GM04504 (cell line): ENCODE data around the gene ATP6V1G3.
"Not testable (repeated sequence)": the region's sequence is repeated elsewhere in the genome, so short reads cannot be mapped to it uniquely, and the experiment has no call there.

Source experiments
- DNase-seq: peaks from one replicate; pipeline ENCODE4 v3.0.0-alpha.2; 2012; ENCODE audit warnings: low read depth

The ATP6V1G3 gene

DNA sequence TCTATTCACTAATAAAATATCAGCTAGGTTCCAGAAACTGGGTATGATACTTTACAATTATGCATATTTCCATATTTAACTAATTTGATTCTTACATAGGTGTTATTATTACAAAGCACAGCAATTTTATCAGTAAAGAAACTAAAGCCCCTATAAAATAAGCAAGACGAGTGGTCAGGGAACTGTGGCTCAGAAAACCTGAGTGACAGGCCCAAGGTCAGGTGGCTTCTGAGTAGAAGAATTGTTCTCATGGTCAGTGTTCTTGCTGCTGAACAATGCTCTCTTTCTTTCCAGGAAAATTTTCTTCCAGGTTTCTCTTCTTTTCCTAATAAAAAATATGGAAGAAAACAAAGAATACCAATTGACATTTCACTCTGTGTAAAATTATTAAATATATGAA is 2.2 kb upstream of the ATP6V1G3 start:
- no peak for DNase-seq

DNA sequence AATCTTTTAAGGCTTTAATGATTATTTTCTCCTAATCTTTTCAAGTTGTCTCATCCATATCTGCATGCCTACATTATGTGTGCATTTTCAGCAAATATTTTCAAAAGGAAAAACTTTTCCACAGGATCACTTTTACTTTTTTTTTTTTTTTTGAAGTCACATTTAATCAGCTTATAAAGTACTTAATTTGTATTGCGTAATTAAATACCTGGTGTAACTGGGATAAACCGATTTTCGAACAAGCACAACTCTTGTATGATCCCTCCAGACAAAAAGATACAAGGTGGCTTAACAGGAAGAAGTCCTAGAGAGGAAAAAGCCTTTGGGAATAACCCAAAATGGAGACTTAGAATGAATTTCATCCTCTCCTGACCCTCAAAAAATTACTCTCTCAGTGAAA is 1.3 kb upstream of the ATP6V1G3 start:
- DNase-seq, result no peak

DNA sequence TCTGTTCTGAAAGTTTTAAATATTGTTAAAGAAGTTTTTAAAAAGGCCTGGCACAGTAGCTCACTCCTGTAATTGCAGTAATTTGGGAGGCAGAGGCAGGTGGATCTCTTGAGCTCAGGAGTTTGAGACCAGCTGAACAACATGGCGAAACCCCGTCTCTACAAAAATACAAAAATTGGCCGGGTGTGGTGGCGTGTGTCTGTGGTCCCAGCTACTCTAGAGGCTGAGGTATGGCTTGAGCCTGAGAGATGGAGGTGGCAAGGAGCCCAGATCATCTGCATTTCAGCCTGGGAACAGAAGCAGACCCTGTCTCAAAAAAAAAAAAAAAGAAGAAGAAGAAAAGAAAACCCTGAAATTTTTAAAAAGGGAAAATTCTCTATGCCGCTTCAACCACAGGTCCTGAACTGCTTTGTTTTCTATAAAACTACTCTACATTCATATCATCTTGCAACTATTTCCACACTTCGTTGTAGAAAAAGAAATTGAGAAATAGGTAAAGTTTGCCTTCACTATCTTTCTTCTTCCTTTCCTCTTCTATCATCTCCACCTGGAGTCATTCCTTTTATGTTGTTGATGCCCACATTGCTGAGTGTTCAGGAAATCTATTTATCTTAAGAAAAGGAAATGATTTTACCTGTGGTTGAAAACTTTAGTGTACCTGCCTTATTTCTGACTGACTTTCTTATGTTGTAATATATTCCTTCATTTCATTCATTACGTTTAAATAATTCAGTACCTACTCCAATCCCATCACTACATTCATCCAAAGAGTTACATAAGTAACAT is 1.7 kb downstream of the ATP6V1G3 start:
- no peak for DNase-seq

- DNase-seq, result no peak
Observed at GRCh38 chr1:198535631-198536030, 4.8 kb downstream of the ATP6V1G3 start.

- DNase-seq, result no peak
Observed at GRCh38 chr1:198534548-198535418, 5.7 kb downstream of the ATP6V1G3 start.

DNA sequence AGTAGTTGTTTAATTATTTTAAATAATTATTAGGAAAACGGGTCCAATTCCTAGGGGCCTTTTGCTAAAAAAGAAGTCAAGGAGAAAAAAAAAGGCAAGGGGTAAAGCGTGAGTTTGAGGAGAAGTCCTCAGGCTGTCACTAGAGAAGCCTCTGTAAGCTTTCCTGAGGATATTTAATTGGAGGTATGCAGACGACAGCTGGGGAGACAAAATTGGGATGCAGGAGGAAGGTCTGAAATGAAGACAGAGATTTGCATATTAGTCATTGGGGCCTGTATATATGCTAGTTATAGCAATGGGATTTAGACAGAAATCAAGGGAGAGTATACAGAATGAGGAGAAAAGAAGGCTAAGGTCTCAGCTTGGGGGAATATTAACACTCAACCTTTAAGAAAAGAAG is 8.6 kb downstream of the ATP6V1G3 start:
- no peak for DNase-seq

- DNase-seq, result no peak
Observed at GRCh38 chr1:198530953-198531352, 9.5 kb downstream of the ATP6V1G3 start.

DNA sequence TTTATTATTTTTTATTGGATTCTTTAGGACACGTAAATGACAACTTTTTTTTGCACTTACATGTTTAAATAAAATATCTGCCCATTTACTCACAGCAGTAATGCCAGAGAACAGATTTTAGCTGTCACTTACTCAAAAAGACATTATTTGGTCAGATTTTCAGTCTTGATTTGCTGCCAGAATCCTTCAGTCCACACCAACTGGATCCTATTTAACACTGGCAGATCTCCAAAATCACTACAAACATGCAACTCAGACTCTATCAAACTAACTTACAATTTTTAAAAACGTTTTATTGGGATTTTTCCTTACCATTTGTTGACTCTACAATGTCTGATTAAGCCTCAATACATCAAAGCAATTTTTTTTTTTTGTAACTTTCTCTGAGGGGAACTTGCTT is 11.1 kb downstream of the ATP6V1G3 start:
- peak; percentile 75 for DNase-seq

DNA sequence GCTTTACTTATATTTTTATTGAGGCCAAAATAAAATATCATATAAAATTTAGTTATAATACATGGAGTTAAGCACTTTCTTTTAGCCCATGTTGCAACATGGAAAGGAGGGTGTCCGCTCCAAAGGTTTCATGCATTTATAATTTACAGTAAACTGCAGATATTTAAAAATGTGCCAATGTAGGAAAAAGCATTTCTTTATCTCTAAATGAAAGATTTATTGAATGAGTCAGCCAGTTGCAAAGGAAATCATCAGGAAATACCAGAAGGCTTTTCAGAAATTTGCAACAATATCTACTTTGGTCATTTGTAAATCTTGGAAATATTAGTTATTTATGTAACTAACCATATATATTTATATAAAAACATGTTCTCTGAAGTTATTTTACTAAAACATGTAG is 12.1 kb downstream of the ATP6V1G3 start:
- DNase-seq, result peak; percentile 28

DNA sequence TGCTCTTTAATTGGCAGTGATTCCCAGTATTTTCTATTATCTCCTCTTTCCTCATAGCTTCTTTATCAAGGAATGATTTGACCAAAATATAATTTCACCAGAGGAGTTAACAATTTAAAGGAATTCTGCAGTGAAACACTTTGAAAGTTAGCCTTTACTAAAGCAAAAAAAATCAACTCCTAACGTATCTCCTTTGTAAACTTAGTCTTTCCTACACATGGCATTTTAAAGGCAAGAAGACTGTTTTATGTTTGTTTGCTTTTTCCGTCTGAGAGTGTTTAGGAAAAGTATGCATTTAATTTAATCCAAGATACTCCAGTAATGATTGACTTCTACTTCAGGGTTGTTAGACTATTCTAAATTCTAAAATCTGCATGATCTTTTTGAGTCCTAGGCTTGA is 15.9 kb downstream of the ATP6V1G3 start:
- DNase-seq, result no peak

- not testable (repeated sequence) for DNase-seq
Observed at GRCh38 chr1:198524127-198524526, 16.4 kb downstream of the ATP6V1G3 start.

DNA sequence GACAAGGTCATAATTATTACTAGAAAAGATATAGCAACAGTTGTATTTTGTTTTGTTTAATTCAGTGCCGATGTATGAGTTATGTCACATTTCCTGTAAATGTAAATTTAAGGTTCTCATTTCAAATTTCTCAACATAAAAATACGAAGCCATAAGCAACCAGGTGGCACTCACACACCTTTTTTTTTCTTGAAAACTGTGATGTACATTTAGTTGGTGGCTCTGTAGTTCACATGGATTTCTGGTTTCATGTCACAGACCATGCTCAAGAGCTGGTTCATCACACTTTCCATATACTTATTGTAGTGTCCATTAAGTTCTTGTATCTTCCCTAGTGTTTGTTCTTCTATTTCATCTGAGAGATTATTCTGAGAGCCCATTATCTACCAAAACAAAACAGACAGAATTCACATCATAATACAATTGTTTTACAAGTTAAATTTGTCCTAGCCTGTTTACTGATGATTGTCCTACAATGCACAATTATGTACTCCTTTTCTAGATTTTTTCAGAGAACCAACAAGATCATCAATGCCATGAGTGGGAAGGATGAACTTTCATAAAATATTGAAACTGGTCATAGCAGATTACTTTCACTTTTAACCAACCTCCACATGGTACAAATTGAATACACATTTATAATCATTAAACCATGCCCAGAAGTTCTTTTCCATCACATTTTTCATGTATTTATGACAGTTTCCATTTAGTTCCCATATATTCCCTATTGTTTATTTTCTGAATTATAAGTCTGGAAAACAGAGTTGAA is 17.1 kb downstream of the ATP6V1G3 start:
- DNase-seq, result no peak

- no peak for DNase-seq
Observed at GRCh38 chr1:198520524-198521254, 19.8 kb downstream of the ATP6V1G3 start.

GRCh38 chr1:198519639-198520501 is 20.6 kb downstream of the ATP6V1G3 start:
- no peak for DNase-seq

DNA sequence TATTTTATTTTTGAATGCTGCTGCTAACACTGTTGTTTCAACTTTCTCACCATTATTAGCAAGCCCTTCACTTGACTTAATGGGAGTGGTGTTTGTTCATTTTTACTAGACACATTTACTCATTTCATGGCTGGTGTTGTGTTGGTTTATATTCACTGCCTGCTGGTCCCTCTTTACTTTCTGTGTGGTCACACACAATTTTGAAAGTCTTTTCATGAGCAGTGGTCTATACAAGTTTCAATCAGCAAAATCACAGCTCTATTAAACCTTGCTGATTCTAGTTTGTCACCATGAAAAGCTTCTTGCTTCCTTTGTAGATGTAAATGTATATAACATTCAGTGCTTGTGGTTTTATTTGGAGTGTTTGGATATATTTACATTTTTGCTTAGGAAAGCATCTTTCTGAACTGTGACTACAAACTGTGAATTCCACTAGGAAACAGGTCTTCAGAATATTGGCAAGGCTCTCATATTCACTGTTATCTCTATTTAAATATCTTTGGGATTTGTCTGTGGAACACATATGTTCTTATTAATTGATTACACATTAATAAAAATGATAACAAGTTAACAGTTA is 22.8 kb downstream of the ATP6V1G3 start:
- DNase-seq, result no peak

DNA sequence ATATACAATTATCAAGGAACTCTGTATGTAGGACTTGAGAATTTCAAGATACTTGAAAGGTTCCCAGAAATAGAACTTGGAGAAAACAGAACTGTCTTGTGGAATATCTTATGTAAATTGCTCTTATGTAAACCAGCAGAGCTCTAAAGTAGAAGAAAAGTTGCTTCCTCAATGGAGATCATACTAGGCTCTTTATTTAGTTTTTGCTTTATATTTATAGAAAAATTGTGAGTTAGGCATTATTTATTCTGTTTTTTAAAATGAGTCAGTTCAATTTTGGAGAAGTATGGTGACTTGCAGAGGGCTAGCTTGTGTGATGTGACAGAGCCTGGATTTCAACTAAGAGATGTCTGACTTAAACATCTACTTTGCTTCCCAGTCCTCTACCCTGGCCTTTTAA is 40.4 kb downstream of the ATP6V1G3 start:
- no peak for DNase-seq

GRCh38 chr1:198499588-198499987 is 40.9 kb downstream of the ATP6V1G3 start:
- DNase-seq, result no peak

DNA sequence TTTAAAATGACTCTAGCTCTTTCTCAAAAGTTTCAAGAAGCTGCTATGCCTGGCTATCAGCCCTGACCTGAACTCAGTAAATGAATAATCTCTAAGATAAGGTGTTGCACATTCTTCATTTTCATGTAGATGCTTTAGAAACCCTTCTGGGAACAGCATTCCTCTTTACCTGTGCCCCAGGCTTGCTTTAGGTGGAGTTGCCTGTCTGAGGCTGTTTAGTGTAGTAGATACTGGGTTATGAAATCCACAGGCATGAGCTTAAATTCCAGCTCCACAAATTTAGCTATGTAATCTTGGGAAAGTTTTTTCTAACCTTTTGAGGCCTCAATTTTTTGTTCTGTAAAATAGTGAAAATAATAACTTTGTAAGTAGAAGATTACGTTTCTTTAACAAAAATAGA is 41.6 kb downstream of the ATP6V1G3 start:
- no peak for DNase-seq

- no peak for DNase-seq
Observed at GRCh38 chr1:198498103-198498385, 42.4 kb downstream of the ATP6V1G3 start.

- peak; percentile 49 for DNase-seq
Observed at GRCh38 chr1:198497326-198498102, 43.0 kb downstream of the ATP6V1G3 start.
